Tibial nerve (tissue), 4 donors: ENCODE data around the gene PRKCB. TPM values are rescaled to one million over a fixed set of nuclear protein-coding genes. Genes with fewer than 3 reads are reported as not detected.

Experiments
- DNase-seq, 2 donors: peaks; one replicate each; pipeline ENCODE4 v3.0.0-alpha.2; 2019; ENCODE audit warnings: low spot score in 2 of 2
- H3K27ac ChIP-seq, 4 donors: fragments of 200-600 bp; sonication (generic) in 3 of 4; one replicate each; pipeline ENCODE4 v1.5.1; 2017 to 2019; ENCODE audit warnings: mild to moderate bottlenecking in 1 of 4
- H3K27me3 ChIP-seq, 2 donors: fragments of 200-600 bp; sonication (generic) in 1 of 2; one replicate each; pipeline versions ENCODE4 v1.5.1 to v1.6.0; 2017 to 2019
- H3K36me3 ChIP-seq, 3 donors: fragments of 200-600 bp; sonication (generic); one replicate each; pipeline ENCODE4 v1.5.1; 2018 to 2019
- H3K4me1 ChIP-seq, 4 donors: fragments of 200-600 bp; sonication (generic) in 3 of 4; one replicate each; pipeline ENCODE4 v1.5.1; 2017 to 2019
- H3K4me3 ChIP-seq, 4 donors: fragments of 200-600 bp; sonication (generic) in 3 of 4; one replicate each; pipeline ENCODE4 v1.5.1; 2017 to 2019; ENCODE audit warnings: mild to moderate bottlenecking in 1 of 4, moderate library complexity in 1 of 4
- H3K9me3 ChIP-seq, 4 donors: fragments of 200-600 bp; sonication (generic) in 3 of 4; one replicate each; pipeline ENCODE4 v1.5.1; 2017 to 2019
- CTCF ChIP-seq, 5 experiments: fragments of 200-600 bp in 3 of 5; fragments of 450-650 bp in 2 of 5; sonication (generic) in 3 of 5; IDR thresholded peaks; one replicate each; pipeline ENCODE4 v1.5.1; 2016 to 2019; ENCODE audit warnings: antibody characterized with exemption in 5 of 5, mild to moderate bottlenecking in 3 of 5, moderate library complexity in 2 of 5
- EP300 ChIP-seq, 2 donors: sonication (generic); formaldehyde crosslinking; IDR thresholded peaks; one replicate each; pipeline ENCODE4 v1.6.1; 2017; ENCODE audit warnings: antibody characterized with exemption in 2 of 2, mild to moderate bottlenecking in 1 of 2
- POLR2A ChIP-seq, 2 donors: fragments of 450-650 bp; IDR thresholded peaks; one replicate each; pipeline ENCODE4 v1.6.1; 2017; ENCODE audit warnings: antibody characterized with exemption in 2 of 2, mild to moderate bottlenecking in 2 of 2, moderate library complexity in 2 of 2
- WGBS, 2 donors: methylation state at CpG; one replicate each; pipeline ENCODE4 v1.1.5; 2018; 5-methylcytosine and 5-hydroxymethylcytosine counted together
- total RNA-seq, 4 donors: library from RNA; depleted of rRNA; stranded (reverse); fragments of >200 nt; gene quantifications; one replicate each; pipeline ENCODE4 v1.1.0, GENCODE V29; 2016

Gene PRKCB
- total RNA-seq, 4 donors from 2014 or later, result 2.7 to 6.9 (median 4.3) TPM

GRCh38 chr16:23827057-23827456 is 8.7 kb upstream of the PRKCB start:
- WGBS, 2 donors, result 63% methylated on average over 4 of the region's 4 CpGs
- H3K27ac ChIP-seq, result no peak overlapping the region
- H3K4me1 ChIP-seq, result peaks cover 0 to 5% (median 0%) of the 10 kb centered on the region in 4 donors
- no peaks in the 10 kb centered on the region for H3K27me3 ChIP-seq
- H3K9me3 ChIP-seq, result peaks cover 0 to 31% (median 2%) of the 10 kb centered on the region in 4 donors
- H3K4me3 ChIP-seq, result no peak overlapping the region
- DNase-seq, result no peak
- H3K36me3 ChIP-seq, result no peaks in the 10 kb centered on the region
- TF ChIP-seq POLR2A (IDR thresholded peaks at IDR 0.05), result no peak
- TF ChIP-seq EP300 (IDR thresholded peaks at IDR 0.05), result no peak
- no peak for TF ChIP-seq CTCF (IDR thresholded peaks at IDR 0.05)

- no peak for DNase-seq
- TF ChIP-seq POLR2A (IDR thresholded peaks at IDR 0.05) (no peak), CTCF (IDR thresholded peaks at IDR 0.05) (no peak), EP300 (IDR thresholded peaks at IDR 0.05) (no peak)
- WGBS, 2 donors, result 75 to 77% methylated on average over 2 of the region's 2 CpGs
- H3K27me3 ChIP-seq, result no peaks in the 10 kb centered on the region
- H3K9me3 ChIP-seq, result peaks cover 0 to 31% (median 2%) of the 10 kb centered on the region in 4 donors
- no peaks in the 10 kb centered on the region for H3K36me3 ChIP-seq
- H3K4me1 ChIP-seq, result peaks cover 0 to 5% (median 0%) of the 10 kb centered on the region in 4 donors
- H3K27ac ChIP-seq, result no peak overlapping the region
- H3K4me3 ChIP-seq, result no peak overlapping the region
These were observed 6.3 kb upstream of the PRKCB start for GRCh38 chr16:23829454-23829853.

- TF ChIP-seq POLR2A (IDR thresholded peaks at IDR 0.05) (no peak), EP300 (IDR thresholded peaks at IDR 0.05) (no peak), CTCF (IDR thresholded peaks at IDR 0.05) (no peak)
- Histone ChIP-seq H3K36me3 (no peaks in the 10 kb centered on the region), H3K27ac (no peak overlapping the region), H3K9me3 (peaks cover 0 to 27% (median 2%) of the 10 kb centered on the region in 4 donors), H3K27me3 (peaks cover 0 to 2% of the 10 kb centered on the region in 2 donors), H3K4me1 (peaks cover 0 to 5% (median under 1%) of the 10 kb centered on the region in 4 donors), H3K4me3 (no peak overlapping the region)
- WGBS, 2 donors, result 0% methylated on average over 1 of the region's 1 CpG
- no peak for DNase-seq
These were observed 5.5 kb upstream of the PRKCB start for GRCh38 chr16:23830276-23830675.

GRCh38 chr16:23832882-23833281 is 2.9 kb upstream of the PRKCB start:
- TF ChIP-seq POLR2A (IDR thresholded peaks at IDR 0.05), result no peak
- no peak for TF ChIP-seq EP300 (IDR thresholded peaks at IDR 0.05)
- TF ChIP-seq CTCF (IDR thresholded peaks at IDR 0.05), result no peak
- Histone ChIP-seq H3K4me1 (peaks cover 0 to 21% (median 2%) of the 10 kb centered on the region in 4 donors), H3K4me3 (no peak overlapping the region), H3K9me3 (peaks cover 0 to 27% (median 2%) of the 10 kb centered on the region in 4 donors), H3K27ac (no peak overlapping the region), H3K27me3 (peaks cover 0 to 20% of the 10 kb centered on the region in 2 donors), H3K36me3 (no peaks in the 10 kb centered on the region)
- WGBS, 2 donors, result 73 to 76% methylated on average over 1 of the region's 1 CpG
- no peak for DNase-seq

- 91 to 93% methylated on average over 2 of the region's 2 CpGs for WGBS, 2 donors
- H3K9me3 ChIP-seq, result peaks cover 0 to 27% (median 2%) of the 10 kb centered on the region in 4 donors
- no peak for DNase-seq
- TF ChIP-seq EP300 (IDR thresholded peaks at IDR 0.05), result no peak
- TF ChIP-seq POLR2A (IDR thresholded peaks at IDR 0.05), result no peak
- no peak overlapping the region for H3K4me3 ChIP-seq
- H3K27ac ChIP-seq, result no peak overlapping the region
- peaks cover 0 to 21% (median 2%) of the 10 kb centered on the region in 4 donors for H3K4me1 ChIP-seq
- no peaks in the 10 kb centered on the region for H3K36me3 ChIP-seq
- H3K27me3 ChIP-seq, result peaks cover 0 to 20% of the 10 kb centered on the region in 2 donors
These were observed 2.3 kb upstream of the PRKCB start for GRCh38 chr16:23833504-23833903.
